PC-3 (cell line): Measurements from ENCODE around the gene MAMDC4. TPM values are rescaled to one million over a fixed set of nuclear protein-coding genes. Genes with fewer than 3 reads are reported as not detected.

Experiments
- ATAC-seq: fragments of 200-7000 bp; cut with Tn5 transposase; 2 replicates; pipeline ENCODE4 v1.9.1; 2020; ENCODE audit warnings: mild to moderate bottlenecking, moderate library complexity
- BruUV-seq: library from RNA; stranded (reverse); fragments of 400-500 nt; replicated peaks from 2 replicates; lab custom pipeline; 2021; lab: Mats Ljungman, UMichigan
- CTCF ChIA-PET: fragments of 300-600 bp; sonication (Branson Sonifier 250); formaldehyde crosslinking; loops from one replicate; lab custom pipeline; 2022; ENCODE audit warnings: antibody characterized with exemption; lab: Charles Lee
- POLR2A ChIA-PET: fragments of 300-600 bp; sonication (Branson Sonifier 250); formaldehyde crosslinking; loops from one replicate; lab custom pipeline; 2022; ENCODE audit warnings: antibody characterized with exemption; ENCODE audit not compliant: unreplicated experiment; lab: Charles Lee
- DNase-seq: peaks from one replicate; pipeline ENCODE4 v3.0.0-alpha.2; 2015
- H2AFZ ChIP-seq: fragments of 300-600 bp; sonication (generic); 2 replicates; pipeline ENCODE4 v1.6.0; 2016; ENCODE audit warnings: antibody characterized with exemption, low read length
- H3F3A ChIP-seq: fragments of 300-600 bp; sonication (generic); one replicate; pipeline ENCODE4 v1.6.0; 2017; ENCODE audit warnings: antibody characterized with exemption, low read length, control low read depth, mild to moderate bottlenecking; ENCODE audit not compliant: unreplicated experiment
- H3K27ac ChIP-seq: fragments of 300-600 bp; sonication (generic); 2 replicates; pipeline ENCODE4 v1.5.1; 2016; ENCODE audit warnings: mild to moderate bottlenecking, low read length
- H3K27me3 ChIP-seq: fragments of 300-600 bp; sonication (generic); 2 replicates; pipeline ENCODE4 v1.6.1; 2016; ENCODE audit warnings: low read length, mixed read lengths
- H3K36me3 ChIP-seq: fragments of 300-600 bp; sonication (generic); 2 replicates; pipeline ENCODE4 v1.6.1; 2016; ENCODE audit warnings: low read depth, mixed run types, low read length, mixed read lengths
- H3K4me1 ChIP-seq: fragments of 300-600 bp; sonication (generic); 2 replicates; pipeline ENCODE4 v1.5.1; 2016; ENCODE audit warnings: low read length; ENCODE audit not compliant: insufficient read depth
- H3K4me2 ChIP-seq: fragments of 300-600 bp; sonication (generic); 2 replicates; pipeline ENCODE4 v1.6.0; 2016; ENCODE audit warnings: low read length
- H3K4me3 ChIP-seq: fragments of 300-600 bp; sonication (generic); 2 replicates; pipeline ENCODE4 v1.5.1; 2016; ENCODE audit warnings: mild to moderate bottlenecking, low read length, mixed read lengths
- H3K79me2 ChIP-seq: fragments of 300-600 bp; sonication (generic); 2 replicates; pipeline ENCODE4 v1.6.1; 2017; ENCODE audit warnings: low read length, mixed read lengths
- H3K9ac ChIP-seq: fragments of 300-600 bp; sonication (generic); 2 replicates; pipeline ENCODE4 v1.6.0; 2016; ENCODE audit warnings: mild to moderate bottlenecking, low read length
- H3K9me2 ChIP-seq: fragments of 300-600 bp; sonication (generic); replicated peaks from 2 replicates; pipeline ENCODE4 v1.6.1; 2016; ENCODE audit warnings: mixed run types, low read length, mixed read lengths
- H3K9me3 ChIP-seq: fragments of 300-600 bp; sonication (generic); 2 replicates; pipeline ENCODE4 v1.6.1; 2016; ENCODE audit warnings: low read length, mixed read lengths
- H4K20me1 ChIP-seq: fragments of 300-600 bp; sonication (generic); 2 replicates; pipeline ENCODE4 v1.6.1; 2016; ENCODE audit warnings: low read length, mixed read lengths
- CTCF ChIP-seq: fragments of 300-600 bp; sonication (generic); conservative IDR thresholded peaks from 2 replicates; pipeline ENCODE4 v1.5.1; 2017; ENCODE audit warnings: antibody characterized with exemption, low read depth, mild to moderate bottlenecking, low read length
- EZH2 ChIP-seq: fragments of 300-600 bp; sonication (generic); IDR thresholded peaks from one replicate; pipeline ENCODE4 v1.6.1; 2017; ENCODE audit warnings: antibody characterized with exemption, mild to moderate bottlenecking, low read length; ENCODE audit not compliant: unreplicated experiment
- EZH2phosphoT487 ChIP-seq: fragments of 300-600 bp; sonication (generic); IDR thresholded peaks from 2 replicates; pipeline ENCODE4 v1.6.1; 2018; ENCODE audit warnings: mild to moderate bottlenecking, antibody characterized with exemption, low read length, borderline replicate concordance
- intact Hi-C: fragments of 100-400 bp; cut with micrococcal nuclease; formaldehyde crosslinking; loops from 2 replicates; pipeline ENCODE4 v1.9.0; 2023
- total RNA-seq: library from RNA; depleted of rRNA; stranded (reverse); fragments of >200 nt; gene quantifications from 2 replicates; pipeline ENCODE4 v1.2.3, GENCODE V29; 2014

Gene MAMDC4
- total RNA-seq, 1 experiment from 2014 or later, result 3.0 TPM

DNA sequence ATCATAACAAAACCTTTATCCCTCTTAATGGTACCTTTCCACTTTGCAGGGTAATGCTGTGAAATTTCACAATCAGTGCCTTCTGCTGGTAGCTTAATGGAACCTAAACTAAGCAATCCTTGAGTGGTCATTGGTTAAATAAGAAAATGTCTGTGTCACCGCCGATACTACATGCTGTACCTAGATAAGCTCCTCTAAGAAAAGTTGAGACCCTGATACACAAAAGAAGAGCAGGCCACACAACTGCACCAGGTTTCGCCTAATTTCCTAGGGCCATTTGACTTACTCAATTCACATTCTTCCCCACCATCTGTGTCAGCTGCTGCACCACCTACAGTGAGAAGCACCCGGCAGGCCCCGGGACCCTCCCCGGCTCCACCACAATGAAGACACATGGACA is 23.0 kb downstream of the MAMDC4 start:
- Histone ChIP-seq H4K20me1 (no peaks in the 10 kb centered on the region), H3K9me2 (no peaks in the 10 kb centered on the region), H3K9ac (no peak overlapping the region), H3K9me3 (0 out of 2 replicates have a peak, but pooled peaks cover 3% of the 10 kb centered on the region), H3K27me3 (no peaks in the 10 kb centered on the region), H3K79me2 (no peaks in the 10 kb centered on the region), H3K36me3 (no peaks in the 10 kb centered on the region), H2AFZ (no peak overlapping the region), H3K4me1 (no peaks in the 10 kb centered on the region), H3K4me3 (no peak overlapping the region), H3F3A (no peaks in the 10 kb centered on the region), H3K27ac (no peak overlapping the region), H3K4me2 (no peak overlapping the region)
- no TSS peak for BruUV-seq
- ChIA-PET POLR2A (no interaction called here), CTCF (no interaction called here)
- intact Hi-C loops, result no loop called here
- no peak for ATAC-seq
- TF ChIP-seq EZH2 (no peak), EZH2phosphoT487 (no peak), CTCF (no peak)
- DNase-seq, result no peak

GRCh38 chr9:136876476-136876875 is 24.3 kb downstream of the MAMDC4 start:
- ATAC-seq, result no peak
- DNase-seq, result no peak
- no peaks in the 10 kb centered on the region for H4K20me1 ChIP-seq
- H3K27ac ChIP-seq, result no peak overlapping the region
- CTCF ChIA-PET, result no interaction called here
- H3F3A ChIP-seq, result no peaks in the 10 kb centered on the region
- H3K9me2 ChIP-seq, result no peaks in the 10 kb centered on the region
- intact Hi-C loops, result no loop called here
- H3K9ac ChIP-seq, result no peak overlapping the region
- H2AFZ ChIP-seq, result no peak overlapping the region
- no peak overlapping the region for H3K4me2 ChIP-seq
- no peak for TF ChIP-seq EZH2phosphoT487
- TF ChIP-seq CTCF, result no peak
- no peak for TF ChIP-seq EZH2
- no peaks in the 10 kb centered on the region for H3K36me3 ChIP-seq
- H3K9me3 ChIP-seq, result 0 out of 2 replicates have a peak, but pooled peaks cover 3% of the 10 kb centered on the region
- no peaks in the 10 kb centered on the region for H3K4me1 ChIP-seq
- no peaks in the 10 kb centered on the region for H3K79me2 ChIP-seq
- BruUV-seq, result no TSS peak
- no peaks in the 10 kb centered on the region for H3K27me3 ChIP-seq
- H3K4me3 ChIP-seq, result no peak overlapping the region
- POLR2A ChIA-PET, result no interaction called here

GRCh38 chr9:136880651-136881050 is 28.5 kb downstream of the MAMDC4 start:
- no peak for TF ChIP-seq CTCF
- BruUV-seq, result no TSS peak
- Histone ChIP-seq H3F3A (no peaks in the 10 kb centered on the region), H3K4me3 (no peak overlapping the region), H3K79me2 (0 out of 2 replicates have a peak, but pooled peaks cover 4% of the 10 kb centered on the region), H3K27ac (no peak overlapping the region), H3K9me3 (no peaks in the 10 kb centered on the region), H3K36me3 (no peaks in the 10 kb centered on the region), H3K4me1 (peaks cover 10% of the 10 kb centered on the region; the same call in 1 of the 2 replicates), H3K4me2 (no peak overlapping the region), H2AFZ (no peak overlapping the region), H4K20me1 (no peaks in the 10 kb centered on the region), H3K27me3 (no peaks in the 10 kb centered on the region), H3K9me2 (no peaks in the 10 kb centered on the region), H3K9ac (no peak overlapping the region)
- ChIA-PET CTCF (no interaction called here), POLR2A (no interaction called here)
- intact Hi-C loops, result no loop called here
- no peak for DNase-seq
- no peak for ATAC-seq
